ENCODE data around the gene PADI6. TPM values are rescaled to one million over a fixed set of nuclear protein-coding genes. Genes with fewer than 3 reads are reported as not detected.
A peak's percentile ranks its signal among the peaks of the same experiment; 100 is the strongest.

The PADI6 gene
- total RNA-seq, 1 donor: not detected

DNA sequence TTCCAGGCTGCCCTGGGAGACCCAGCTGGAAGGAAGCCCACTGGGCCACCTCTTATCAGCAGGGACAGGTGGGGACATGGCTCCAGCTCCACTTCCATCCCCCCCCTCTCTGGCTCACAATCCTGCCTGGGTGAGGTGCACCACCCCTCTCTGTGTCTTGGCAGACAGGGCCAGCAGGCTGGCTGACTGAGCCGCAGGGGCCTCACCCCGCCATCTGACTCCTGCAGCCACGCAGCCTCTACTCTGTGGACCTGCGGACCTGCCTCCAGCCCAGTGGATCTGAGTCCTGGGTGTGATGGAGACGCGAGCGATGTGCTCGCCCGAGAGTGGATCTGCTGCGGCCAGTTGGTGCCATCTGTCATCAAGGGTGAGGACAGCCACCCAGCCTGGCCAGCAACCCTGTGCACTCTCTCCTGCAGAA, 37.4 kb downstream of the PADI6 start:
- no peak for DNase-seq (ENCODE audit: low read depth)
- TF ChIP-seq, protein P1, sequence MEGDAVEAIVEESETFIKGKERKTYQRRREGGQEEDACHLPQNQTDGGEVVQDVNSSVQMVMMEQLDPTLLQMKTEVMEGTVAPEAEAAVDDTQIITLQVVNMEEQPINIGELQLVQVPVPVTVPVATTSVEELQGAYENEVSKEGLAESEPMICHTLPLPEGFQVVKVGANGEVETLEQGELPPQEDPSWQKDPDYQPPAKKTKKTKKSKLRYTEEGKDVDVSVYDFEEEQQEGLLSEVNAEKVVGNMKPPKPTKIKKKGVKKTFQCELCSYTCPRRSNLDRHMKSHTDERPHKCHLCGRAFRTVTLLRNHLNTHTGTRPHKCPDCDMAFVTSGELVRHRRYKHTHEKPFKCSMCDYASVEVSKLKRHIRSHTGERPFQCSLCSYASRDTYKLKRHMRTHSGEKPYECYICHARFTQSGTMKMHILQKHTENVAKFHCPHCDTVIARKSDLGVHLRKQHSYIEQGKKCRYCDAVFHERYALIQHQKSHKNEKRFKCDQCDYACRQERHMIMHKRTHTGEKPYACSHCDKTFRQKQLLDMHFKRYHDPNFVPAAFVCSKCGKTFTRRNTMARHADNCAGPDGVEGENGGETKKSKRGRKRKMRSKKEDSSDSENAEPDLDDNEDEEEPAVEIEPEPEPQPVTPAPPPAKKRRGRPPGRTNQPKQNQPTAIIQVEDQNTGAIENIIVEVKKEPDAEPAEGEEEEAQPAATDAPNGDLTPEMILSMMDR (IDR thresholded peaks at IDR 0.05; ENCODE audit: insufficient read depth, low read length): no peak
- H3K4me3 ChIP-seq (ENCODE audit: low read depth, low read length): no peak overlapping the region

DNA sequence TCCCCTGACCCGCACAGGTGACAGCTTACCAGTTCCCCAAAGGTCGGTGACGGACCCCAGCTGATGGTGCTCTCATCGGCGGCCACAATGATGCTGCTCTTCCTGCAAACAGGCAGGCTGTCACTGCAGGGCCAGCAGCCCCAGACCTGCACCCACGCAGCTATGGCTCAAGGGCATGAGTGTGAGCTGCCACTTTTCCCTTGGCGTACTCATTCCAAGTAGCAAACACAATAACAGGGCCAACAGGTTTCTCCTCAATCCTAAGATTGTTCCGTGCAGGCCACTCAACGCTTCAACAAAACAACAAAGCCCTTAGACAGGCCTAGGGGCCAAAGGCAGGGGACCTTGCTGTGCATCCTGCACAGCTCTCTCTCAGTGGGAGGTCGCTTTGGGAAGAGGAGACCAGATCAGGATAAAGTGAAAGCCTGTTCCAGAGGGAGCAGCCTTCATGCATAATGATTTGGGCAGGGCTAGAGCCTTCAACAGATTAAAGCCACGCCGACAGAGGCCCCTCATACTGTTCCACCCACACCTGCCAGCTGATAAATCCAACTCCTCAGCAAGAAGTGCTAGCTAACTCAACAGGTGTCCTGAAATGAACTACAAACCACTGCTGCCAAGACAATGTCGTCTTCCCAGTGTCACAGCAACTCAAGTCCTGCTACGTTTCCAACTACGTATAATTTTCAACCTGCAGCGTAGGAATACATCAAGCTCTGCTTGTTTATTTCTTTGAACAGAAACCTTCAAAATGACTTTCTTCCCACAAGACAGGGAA, 40.3 kb downstream of the PADI6 start:
- no peak for DNase-seq (ENCODE audit: low read depth)
- TF ChIP-seq, protein P1 (IDR thresholded peaks at IDR 0.05; ENCODE audit: insufficient read depth, low read length): no peak
- H3K4me3 ChIP-seq (ENCODE audit: low read depth, low read length): no peak overlapping the region

DNA sequence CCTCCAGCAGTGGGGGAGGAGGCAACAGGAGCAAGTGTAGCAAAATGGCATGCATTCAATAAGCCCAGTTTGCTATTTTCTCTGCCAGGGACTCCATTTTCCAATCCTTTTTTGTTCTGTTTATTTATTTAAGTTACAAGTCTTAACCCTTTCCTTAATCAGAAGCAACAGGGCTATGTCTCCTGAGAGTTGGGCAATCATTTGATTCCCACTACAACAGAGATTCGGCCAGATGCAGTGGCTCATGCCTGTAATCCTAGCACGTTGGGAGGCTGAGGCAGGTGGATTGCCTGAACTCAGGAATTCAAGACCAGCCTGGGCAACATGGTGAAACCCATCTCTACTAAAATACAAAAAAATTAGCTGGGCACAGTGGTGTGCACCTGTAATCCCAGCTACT, 42.0 kb downstream of the PADI6 start:
- TF ChIP-seq, protein P1 (IDR thresholded peaks at IDR 0.05; ENCODE audit: insufficient read depth, low read length): no peak
- no peak overlapping the region for H3K4me3 ChIP-seq (ENCODE audit: low read depth, low read length)
- DNase-seq (ENCODE audit: low read depth): no peak

DNA sequence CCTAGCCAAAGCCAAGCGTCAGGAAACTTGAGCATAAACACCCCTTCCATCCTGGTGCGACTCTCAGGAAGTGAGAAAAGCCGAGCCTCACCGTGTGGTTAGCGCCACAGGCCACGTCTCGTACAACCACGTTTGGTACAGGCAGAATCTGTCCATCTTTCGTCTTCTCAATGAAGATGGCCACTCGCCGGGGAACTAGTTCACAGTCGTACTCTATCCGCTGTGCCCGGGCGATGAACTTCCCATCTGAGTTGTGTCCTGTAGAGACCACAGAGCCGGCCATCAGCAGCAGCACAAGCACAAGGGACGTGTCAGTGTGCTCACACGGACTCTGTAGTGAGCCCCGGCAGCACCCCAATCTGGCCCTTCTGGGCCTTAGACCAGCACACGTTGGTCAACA, 44.4 kb downstream of the PADI6 start:
- H3K4me3 ChIP-seq (ENCODE audit: low read depth, low read length): no peak overlapping the region
- TF ChIP-seq, protein P1 (IDR thresholded peaks at IDR 0.05; ENCODE audit: insufficient read depth, low read length): no peak
- no peak for DNase-seq (ENCODE audit: low read depth)

DNA sequence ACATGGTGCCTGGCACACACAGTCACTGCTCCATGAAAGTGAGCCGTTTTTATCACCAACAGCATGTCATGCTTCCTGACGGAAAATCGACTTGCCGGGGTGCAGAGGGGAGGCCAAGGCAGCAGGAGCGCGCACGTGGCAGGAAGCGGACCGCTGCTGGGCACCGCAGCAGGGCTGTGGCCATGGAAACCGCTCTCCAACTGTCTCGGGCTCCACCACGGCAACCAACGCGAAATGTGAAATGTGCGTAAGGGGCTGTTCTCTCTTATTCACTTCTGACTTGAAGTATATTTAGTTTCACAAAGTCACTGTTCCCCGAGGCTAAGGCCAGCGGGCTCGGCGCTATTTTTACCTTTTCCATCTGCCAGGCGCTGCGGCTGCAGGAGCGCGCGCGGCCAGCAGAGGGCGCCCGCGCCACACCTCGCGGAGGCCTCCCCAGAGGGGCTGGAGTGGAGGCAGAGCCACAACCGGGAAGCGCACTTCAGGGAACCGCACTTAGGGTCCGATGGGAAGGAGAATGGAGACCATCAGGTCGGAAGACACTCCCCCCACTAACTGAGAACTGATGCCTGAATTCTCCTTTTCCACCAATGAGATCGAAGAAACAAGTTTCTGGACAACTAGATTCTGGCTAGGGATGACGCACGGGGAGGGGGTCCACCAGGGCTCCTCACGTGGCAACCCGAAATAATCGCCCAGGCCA, 47.8 kb downstream of the PADI6 start:
- peak; percentile 45 for DNase-seq (ENCODE audit: low read depth)
- TF ChIP-seq, protein P1 (IDR thresholded peaks at IDR 0.05; ENCODE audit: insufficient read depth, low read length): peak; percentile 84
- no peak overlapping the region for H3K4me3 ChIP-seq (ENCODE audit: low read depth, low read length)

DNA sequence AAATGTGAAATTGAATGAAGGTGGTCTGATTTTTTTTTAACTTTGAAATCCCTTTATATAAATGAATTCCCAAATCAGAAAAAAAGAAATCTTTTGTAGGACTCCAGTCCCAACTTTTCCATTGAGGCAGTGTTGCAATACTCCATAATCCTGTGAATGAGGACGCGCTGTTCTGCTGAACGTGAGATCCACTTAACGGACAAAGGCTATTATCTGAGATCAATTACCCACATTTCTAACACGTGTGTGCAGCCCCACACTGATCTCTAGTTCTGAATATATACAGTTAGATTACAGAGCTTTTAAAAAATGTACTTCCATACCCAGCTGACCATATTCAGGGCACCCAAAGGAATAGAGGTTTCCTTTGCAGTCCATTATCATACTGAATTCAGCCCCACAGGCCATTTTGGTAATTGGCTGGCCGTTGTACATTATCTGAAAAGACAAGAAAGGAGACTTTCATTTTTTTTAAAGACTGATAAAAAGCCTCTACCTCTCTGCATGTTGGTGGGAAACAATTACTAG, 48.5 kb downstream of the PADI6 start:
- no peak overlapping the region for H3K4me3 ChIP-seq (ENCODE audit: low read depth, low read length)
- DNase-seq (ENCODE audit: low read depth): no peak
- TF ChIP-seq, protein P1 (IDR thresholded peaks at IDR 0.05; ENCODE audit: insufficient read depth, low read length): no peak

Data from fibroblast of the aortic adventitia (primary cell).